ENCODE measurements around the gene SLC35A4. TPM values are rescaled to one million over a fixed set of nuclear protein-coding genes. Genes with fewer than 3 reads are reported as not detected.
A peak's percentile ranks its signal among the peaks of the same experiment; 100 is the strongest.

Gene SLC35A4
- total and polyA plus RNA-seq, 4 donors, result 17.5 to 37.0 (median 26.6) TPM

DNA sequence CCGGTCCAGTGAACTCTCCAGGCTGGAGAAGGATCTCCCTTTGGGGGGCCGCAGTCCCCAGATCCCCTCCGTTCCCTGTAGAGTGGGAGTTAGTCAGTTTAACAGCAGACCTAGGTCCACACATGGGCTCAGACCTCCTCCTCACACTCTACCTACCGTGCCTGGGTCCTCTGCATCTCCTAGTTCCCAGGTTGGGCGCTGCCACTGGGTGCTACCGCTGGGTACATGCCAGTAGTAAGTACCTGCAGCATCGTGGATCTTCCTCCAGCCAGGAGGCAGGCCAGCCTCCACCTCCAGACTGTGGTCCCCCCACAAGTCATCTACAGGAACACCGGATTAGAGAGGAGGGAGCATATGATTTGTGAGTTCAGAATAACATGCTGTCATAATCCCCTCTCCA, 1.0 kb upstream of the SLC35A4 start:
- H3K4me1 ChIP-seq (ENCODE audit: control insufficient read depth in 4 of 4, insufficient read depth in 4 of 4, low read length in 3 of 4), result peaks cover 27 to 77% (median 73%) of the 10 kb centered on the region in 4 donors
- TF ChIP-seq HNF4G (IDR thresholded peaks at IDR 0.05), result no peak
- TF ChIP-seq, protein P1, sequence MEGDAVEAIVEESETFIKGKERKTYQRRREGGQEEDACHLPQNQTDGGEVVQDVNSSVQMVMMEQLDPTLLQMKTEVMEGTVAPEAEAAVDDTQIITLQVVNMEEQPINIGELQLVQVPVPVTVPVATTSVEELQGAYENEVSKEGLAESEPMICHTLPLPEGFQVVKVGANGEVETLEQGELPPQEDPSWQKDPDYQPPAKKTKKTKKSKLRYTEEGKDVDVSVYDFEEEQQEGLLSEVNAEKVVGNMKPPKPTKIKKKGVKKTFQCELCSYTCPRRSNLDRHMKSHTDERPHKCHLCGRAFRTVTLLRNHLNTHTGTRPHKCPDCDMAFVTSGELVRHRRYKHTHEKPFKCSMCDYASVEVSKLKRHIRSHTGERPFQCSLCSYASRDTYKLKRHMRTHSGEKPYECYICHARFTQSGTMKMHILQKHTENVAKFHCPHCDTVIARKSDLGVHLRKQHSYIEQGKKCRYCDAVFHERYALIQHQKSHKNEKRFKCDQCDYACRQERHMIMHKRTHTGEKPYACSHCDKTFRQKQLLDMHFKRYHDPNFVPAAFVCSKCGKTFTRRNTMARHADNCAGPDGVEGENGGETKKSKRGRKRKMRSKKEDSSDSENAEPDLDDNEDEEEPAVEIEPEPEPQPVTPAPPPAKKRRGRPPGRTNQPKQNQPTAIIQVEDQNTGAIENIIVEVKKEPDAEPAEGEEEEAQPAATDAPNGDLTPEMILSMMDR (IDR thresholded peaks at IDR 0.05; ENCODE audit: low read depth, low read length, missing input control), result no peak
- no peak for TF ChIP-seq GABPA (IDR thresholded peaks at IDR 0.05 in 1 of 2, conservative IDR thresholded peaks at IDR 0.05 in 1 of 2)
- no peak for TF ChIP-seq SP1 (IDR thresholded peaks at IDR 0.05)
- no peak for TF ChIP-seq EGR1 (IDR thresholded peaks at IDR 0.05; ENCODE audit: low read depth in 2 of 2)
- TF ChIP-seq RXRA (IDR thresholded peaks at IDR 0.05), result no peak
- TF ChIP-seq MAX (IDR thresholded peaks at IDR 0.05), result no peak
- TF ChIP-seq FOXA1 (IDR thresholded peaks at IDR 0.05), result no peak
- TF ChIP-seq FOXA2 (IDR thresholded peaks at IDR 0.05), result no peak
- no peak for TF ChIP-seq HNF4A (conservative IDR thresholded peaks at IDR 0.05)
- TF ChIP-seq REST (IDR thresholded peaks at IDR 0.05), result no peak
- TF ChIP-seq TAF1 (conservative IDR thresholded peaks at IDR 0.05), result no peak
- TF ChIP-seq RAD21 (IDR thresholded peaks at IDR 0.05), result no peak
- no peak for TF ChIP-seq JUND (IDR thresholded peaks at IDR 0.05)
- no peak for TF ChIP-seq ZBTB33 (IDR thresholded peaks at IDR 0.05)
- TF ChIP-seq NR2F2 (IDR thresholded peaks at IDR 0.05), result no peak
- TF ChIP-seq YY1 (IDR thresholded peaks at IDR 0.05), result no peak
- TF ChIP-seq, protein P2, sequence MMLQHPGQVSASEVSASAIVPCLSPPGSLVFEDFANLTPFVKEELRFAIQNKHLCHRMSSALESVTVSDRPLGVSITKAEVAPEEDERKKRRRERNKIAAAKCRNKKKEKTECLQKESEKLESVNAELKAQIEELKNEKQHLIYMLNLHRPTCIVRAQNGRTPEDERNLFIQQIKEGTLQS (IDR thresholded peaks at IDR 0.05), result no peak
- WGBS, result 67% methylated on average over 8 of the region's 8 CpGs
- peak overlapping the region; percentile 62 to 97 (median 66) for H3K4me3 ChIP-seq (ENCODE audit: low read depth in 1 of 3, low read length in 3 of 3)
- peak overlapping the region; percentile 73 to 97 for H3K9ac ChIP-seq (ENCODE audit: low read depth in 1 of 2, low read length in 2 of 2)
- H3K27me3 ChIP-seq (ENCODE audit: control insufficient read depth in 4 of 4, insufficient read depth in 4 of 4, low read length in 3 of 4), result no peaks in the 10 kb centered on the region
- H3K36me3 ChIP-seq (ENCODE audit: control insufficient read depth in 4 of 4, insufficient read depth in 3 of 4, low read depth in 1 of 4, low read length in 3 of 4), result peaks cover 6 to 20% (median 15%) of the 10 kb centered on the region in 4 donors
- no peak for DNase-seq (ENCODE audit: low spot score)
- H3K27ac ChIP-seq (ENCODE audit: low read depth in 1 of 2, low read length in 2 of 2), result peak overlapping the region; percentile 92 to 96
- no peaks in the 10 kb centered on the region for H3K9me3 ChIP-seq (ENCODE audit: control insufficient read depth in 4 of 4, low read length in 3 of 4)
